HL-60 (cell line): ENCODE data around the gene NAT14.

Source experiments
- DNase-seq, 2 experiments: peaks; one replicate each; pipeline ENCODE4 v3.0.0-alpha.2; 2010 to 2020; ENCODE audit warnings: low read depth in 1 of 2, low spot score in 1 of 2
- H3K27ac ChIP-seq: fragments of 250-450 bp; sonication (Bioruptor Pico); replicated peaks from 2 replicates; pipeline ENCODE4 v1.5.1; 2020; ENCODE audit warnings: mild to moderate bottlenecking, moderate library complexity
- H3K27me3 ChIP-seq: fragments of 250-450 bp; sonication (Bioruptor Pico); 2 replicates; pipeline ENCODE4 v1.5.1; 2021; ENCODE audit warnings: mild to moderate bottlenecking, moderate library complexity; ENCODE audit not compliant: insufficient read depth, poor library complexity, severe bottlenecking
- H3K4me3 ChIP-seq: replicated peaks from 2 replicates; pipeline ENCODE4 v1.5.1; 2011; ENCODE audit warnings: mild to moderate bottlenecking, control low read depth, low read length; ENCODE audit not compliant: insufficient read depth
- GABPA ChIP-seq: IDR thresholded peaks from 2 replicates; pipeline ENCODE4 v1.6.1; 2012; ENCODE audit warnings: low read depth
- POLR2AphosphoS5 ChIP-seq: IDR thresholded peaks from 2 replicates; pipeline ENCODE4 v1.6.1; 2012; ENCODE audit warnings: low read depth
- SPI1 ChIP-seq: IDR thresholded peaks from 2 replicates; pipeline ENCODE4 v1.6.1; 2012; ENCODE audit warnings: low read depth, mild to moderate bottlenecking, borderline replicate concordance
- TF ChIP-seq, protein P1 (sequence below): IDR thresholded peaks from 2 replicates; pipeline ENCODE4 v1.6.1; 2012; ENCODE audit warnings: low read depth; ENCODE audit not compliant: insufficient replicate concordance
- TF ChIP-seq, protein P2 (sequence below): IDR thresholded peaks from one replicate; pipeline ENCODE4 v1.5.1; 2011; ENCODE audit warnings: low read length, control low read depth, inconsistent platforms; ENCODE audit not compliant: insufficient read depth

The NAT14 gene

DNA sequence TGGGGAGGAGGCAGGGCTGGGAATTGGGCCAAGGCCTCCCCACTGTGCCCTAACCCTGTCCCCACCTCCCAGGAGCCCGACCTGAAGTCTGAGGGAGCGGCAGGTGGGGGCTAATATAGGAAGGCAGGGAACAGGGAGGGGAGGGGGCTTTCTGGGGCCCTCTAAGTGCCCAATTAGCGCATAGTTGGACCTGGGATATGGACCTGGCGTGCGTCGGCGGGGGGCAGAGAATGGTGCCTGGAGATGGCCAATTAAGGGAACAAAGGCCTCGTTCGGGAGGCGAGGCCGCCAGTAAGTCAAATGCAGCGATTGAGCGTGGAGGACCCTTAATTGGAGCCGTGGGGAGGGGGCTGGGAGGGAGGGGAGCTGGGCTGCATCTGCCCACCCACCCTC lies 20.3 kb upstream of the NAT14 start, which contains the start of gene C19orf85:
TSS of gene C19orf85 (minus strand) at position 90 of the 393 bp plus-strand sequence. CDS start 197 bp downstream, outside the sequence.
- Histone ChIP-seq H3K27ac (no peak within 1 kb of the TSS), H3K27me3 (no peaks in the 10 kb centered on the region), H3K4me3 (no peak within 1 kb of the TSS)
- no peak for DNase-seq
- TF ChIP-seq, protein P1, sequence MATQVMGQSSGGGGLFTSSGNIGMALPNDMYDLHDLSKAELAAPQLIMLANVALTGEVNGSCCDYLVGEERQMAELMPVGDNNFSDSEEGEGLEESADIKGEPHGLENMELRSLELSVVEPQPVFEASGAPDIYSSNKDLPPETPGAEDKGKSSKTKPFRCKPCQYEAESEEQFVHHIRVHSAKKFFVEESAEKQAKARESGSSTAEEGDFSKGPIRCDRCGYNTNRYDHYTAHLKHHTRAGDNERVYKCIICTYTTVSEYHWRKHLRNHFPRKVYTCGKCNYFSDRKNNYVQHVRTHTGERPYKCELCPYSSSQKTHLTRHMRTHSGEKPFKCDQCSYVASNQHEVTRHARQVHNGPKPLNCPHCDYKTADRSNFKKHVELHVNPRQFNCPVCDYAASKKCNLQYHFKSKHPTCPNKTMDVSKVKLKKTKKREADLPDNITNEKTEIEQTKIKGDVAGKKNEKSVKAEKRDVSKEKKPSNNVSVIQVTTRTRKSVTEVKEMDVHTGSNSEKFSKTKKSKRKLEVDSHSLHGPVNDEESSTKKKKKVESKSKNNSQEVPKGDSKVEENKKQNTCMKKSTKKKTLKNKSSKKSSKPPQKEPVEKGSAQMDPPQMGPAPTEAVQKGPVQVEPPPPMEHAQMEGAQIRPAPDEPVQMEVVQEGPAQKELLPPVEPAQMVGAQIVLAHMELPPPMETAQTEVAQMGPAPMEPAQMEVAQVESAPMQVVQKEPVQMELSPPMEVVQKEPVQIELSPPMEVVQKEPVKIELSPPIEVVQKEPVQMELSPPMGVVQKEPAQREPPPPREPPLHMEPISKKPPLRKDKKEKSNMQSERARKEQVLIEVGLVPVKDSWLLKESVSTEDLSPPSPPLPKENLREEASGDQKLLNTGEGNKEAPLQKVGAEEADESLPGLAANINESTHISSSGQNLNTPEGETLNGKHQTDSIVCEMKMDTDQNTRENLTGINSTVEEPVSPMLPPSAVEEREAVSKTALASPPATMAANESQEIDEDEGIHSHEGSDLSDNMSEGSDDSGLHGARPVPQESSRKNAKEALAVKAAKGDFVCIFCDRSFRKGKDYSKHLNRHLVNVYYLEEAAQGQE = no peak
- TF ChIP-seq, protein P2, sequence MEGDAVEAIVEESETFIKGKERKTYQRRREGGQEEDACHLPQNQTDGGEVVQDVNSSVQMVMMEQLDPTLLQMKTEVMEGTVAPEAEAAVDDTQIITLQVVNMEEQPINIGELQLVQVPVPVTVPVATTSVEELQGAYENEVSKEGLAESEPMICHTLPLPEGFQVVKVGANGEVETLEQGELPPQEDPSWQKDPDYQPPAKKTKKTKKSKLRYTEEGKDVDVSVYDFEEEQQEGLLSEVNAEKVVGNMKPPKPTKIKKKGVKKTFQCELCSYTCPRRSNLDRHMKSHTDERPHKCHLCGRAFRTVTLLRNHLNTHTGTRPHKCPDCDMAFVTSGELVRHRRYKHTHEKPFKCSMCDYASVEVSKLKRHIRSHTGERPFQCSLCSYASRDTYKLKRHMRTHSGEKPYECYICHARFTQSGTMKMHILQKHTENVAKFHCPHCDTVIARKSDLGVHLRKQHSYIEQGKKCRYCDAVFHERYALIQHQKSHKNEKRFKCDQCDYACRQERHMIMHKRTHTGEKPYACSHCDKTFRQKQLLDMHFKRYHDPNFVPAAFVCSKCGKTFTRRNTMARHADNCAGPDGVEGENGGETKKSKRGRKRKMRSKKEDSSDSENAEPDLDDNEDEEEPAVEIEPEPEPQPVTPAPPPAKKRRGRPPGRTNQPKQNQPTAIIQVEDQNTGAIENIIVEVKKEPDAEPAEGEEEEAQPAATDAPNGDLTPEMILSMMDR = no peak
- TF ChIP-seq SPI1 (no peak), GABPA (no peak), POLR2AphosphoS5 (no peak)

DNA sequence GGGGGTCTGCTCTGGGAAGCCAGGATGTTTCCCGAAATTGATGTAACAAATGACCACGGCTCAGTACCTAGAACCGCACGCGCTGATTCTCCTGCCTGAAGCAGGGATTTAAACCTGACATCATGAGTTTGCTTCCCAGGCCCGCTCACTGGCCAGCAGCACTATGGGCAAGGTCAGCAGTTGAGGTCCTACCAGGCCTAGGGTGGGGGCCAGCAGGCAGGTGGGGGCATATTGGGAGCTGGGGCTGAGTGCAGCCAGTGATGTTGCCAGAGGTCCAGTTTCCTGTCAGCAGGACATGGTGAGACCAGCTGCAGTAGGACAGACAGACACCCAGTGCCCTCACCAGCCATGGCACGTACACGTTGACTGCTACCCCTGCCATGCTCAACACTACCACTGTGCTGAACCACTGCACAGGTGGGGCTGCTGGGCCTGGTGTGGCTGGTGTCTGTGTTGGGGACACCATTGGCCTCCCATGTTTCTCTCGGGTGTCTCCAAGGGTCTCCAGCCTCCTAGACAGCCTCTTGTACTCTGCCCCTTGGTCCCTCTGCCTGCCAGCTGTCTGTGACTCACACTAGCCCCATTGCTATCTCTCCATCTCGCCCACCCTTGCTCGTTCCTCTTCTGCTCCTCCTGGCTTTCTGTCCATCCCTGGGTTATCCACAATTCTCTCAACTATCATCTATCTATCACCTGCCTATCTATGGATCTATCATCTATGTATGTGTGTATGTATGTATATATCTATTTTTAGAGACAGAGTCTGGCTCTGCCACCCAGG lies 19.3 kb upstream of the NAT14 start:
- H3K4me3 ChIP-seq = no peak overlapping the region
- no peaks in the 10 kb centered on the region for H3K27me3 ChIP-seq
- DNase-seq = no peak
- TF ChIP-seq SPI1 = no peak
- TF ChIP-seq, protein P2 = no peak
- TF ChIP-seq POLR2AphosphoS5 = no peak
- TF ChIP-seq GABPA = no peak
- H3K27ac ChIP-seq = no peak overlapping the region

DNA sequence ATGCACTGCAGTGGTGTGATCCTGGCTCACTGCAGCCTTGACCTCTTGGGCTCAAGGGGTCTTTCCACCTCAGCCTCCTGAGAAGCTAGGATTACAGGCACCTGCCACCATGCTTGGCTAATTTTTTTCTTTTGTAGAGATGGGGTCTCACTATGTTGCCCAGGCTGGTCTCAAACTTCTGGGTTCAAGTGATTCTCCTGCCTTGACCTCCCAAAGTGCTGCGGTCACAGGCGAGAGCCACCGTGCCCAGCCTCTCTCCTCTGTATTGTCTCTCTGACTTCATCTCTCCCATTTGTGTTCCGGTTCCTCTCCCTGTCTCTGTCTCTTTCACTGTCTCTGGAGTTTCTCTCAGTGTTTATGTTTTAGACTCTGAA lies 18.8 kb upstream of the NAT14 start:
- Histone ChIP-seq H3K27me3 (no peaks in the 10 kb centered on the region), H3K27ac (no peak overlapping the region), H3K4me3 (no peak overlapping the region)
- TF ChIP-seq, protein P1 = no peak
- TF ChIP-seq SPI1 (no peak), POLR2AphosphoS5 (no peak), GABPA (no peak)
- TF ChIP-seq, protein P2 = no peak
- no peak for DNase-seq
